Measurements from ENCODE around the gene BEND6. TPM values are rescaled to one million over a fixed set of nuclear protein-coding genes. Genes with fewer than 3 reads are reported as not detected.

The BEND6 gene
- total RNA-seq, 3 donors from 2014 or later (not counting 1 experiment from before 2014, with no cell fraction given): not detected

- intact Hi-C loops (cut with micrococcal nuclease): no loop called here
- peaks cover 28 to 38% of the 10 kb centered on the region in 2 donors for H3K27me3 Mint-ChIP-seq (ENCODE audit: low read depth in 2 of 2)
Observed at GRCh38 chr6:56958481-56958880, 3.6 kb downstream of the BEND6 start.

GRCh38 chr6:56959094-56959493 is 4.2 kb downstream of the BEND6 start:
- Histone ChIP-seq H3K4me1 (ENCODE audit: control insufficient read depth, insufficient read depth, low read length) (peaks cover 13% of the 10 kb centered on the region), H3K36me3 (ENCODE audit: control insufficient read depth, insufficient read depth, low read length) (no peaks in the 10 kb centered on the region), H3K9me3 (ENCODE audit: control insufficient read depth, insufficient read depth, low read length) (no peaks in the 10 kb centered on the region), H3K27me3 (ENCODE audit: control insufficient read depth, insufficient read depth, low read length) (peaks cover 7% of the 10 kb centered on the region), H3K4me3 (ENCODE audit: low read length) (no peak overlapping the region), H3K27ac (ENCODE audit: low read length) (no peak overlapping the region)
- intact Hi-C loops (cut with micrococcal nuclease): no loop called here
- Mint-ChIP-seq H3K27ac (no peak overlapping the region), H3K4me1 (peaks cover 4 to 12% of the 10 kb centered on the region in 2 donors), H3K9me3 (no peaks in the 10 kb centered on the region), H3K36me3 (no peaks in the 10 kb centered on the region), H3K4me3 (no peak overlapping the region), H3K27me3 (ENCODE audit: low read depth in 2 of 2) (peaks cover 21 to 32% of the 10 kb centered on the region in 2 donors)
- DNase-seq (no peak), ATAC-seq (no peak)
- no peak for TF ChIP-seq CTCF (IDR thresholded peaks at IDR 0.05)

More at GRCh38 chr6:56958481-56958880, 3.6 kb downstream of the BEND6 start:
- H3K27me3 ChIP-seq (ENCODE audit: control insufficient read depth, insufficient read depth, low read length): peaks cover 13% of the 10 kb centered on the region
- H3K4me1 Mint-ChIP-seq: peaks cover 10 to 18% of the 10 kb centered on the region in 2 donors
- H3K9me3 ChIP-seq (ENCODE audit: control insufficient read depth, insufficient read depth, low read length): no peaks in the 10 kb centered on the region
- peaks cover 19% of the 10 kb centered on the region for H3K4me1 ChIP-seq (ENCODE audit: control insufficient read depth, insufficient read depth, low read length)
- no peaks in the 10 kb centered on the region for H3K36me3 ChIP-seq (ENCODE audit: control insufficient read depth, insufficient read depth, low read length)
- H3K27ac Mint-ChIP-seq: no peak overlapping the region
- H3K27ac ChIP-seq (ENCODE audit: low read length): no peak overlapping the region
- no peak overlapping the region for H3K4me3 Mint-ChIP-seq
- no peaks in the 10 kb centered on the region for H3K36me3 Mint-ChIP-seq
- no peak for TF ChIP-seq CTCF (IDR thresholded peaks at IDR 0.05)
- DNase-seq (no peak), ATAC-seq (no peak)
- no peaks in the 10 kb centered on the region for H3K9me3 Mint-ChIP-seq
- WGBS (ENCODE audit: insufficient coverage): 94% methylated on average over 3 of the region's 3 CpGs
- no peak overlapping the region for H3K4me3 ChIP-seq (ENCODE audit: low read length)

- intact Hi-C loops (cut with micrococcal nuclease): no loop called here
Observed at GRCh38 chr6:56959938-56960337, 5.0 kb downstream of the BEND6 start.

More at GRCh38 chr6:56959938-56960337, 5.0 kb downstream of the BEND6 start:
- Mint-ChIP-seq H3K9me3 (no peaks in the 10 kb centered on the region), H3K4me3 (no peak overlapping the region), H3K27me3 (ENCODE audit: low read depth in 2 of 2) (peaks cover 18 to 28% of the 10 kb centered on the region in 2 donors), H3K27ac (no peak overlapping the region), H3K4me1 (peaks cover 0 to 8% of the 10 kb centered on the region in 2 donors), H3K36me3 (no peaks in the 10 kb centered on the region)
- Histone ChIP-seq H3K4me3 (ENCODE audit: low read length) (no peak overlapping the region), H3K4me1 (ENCODE audit: control insufficient read depth, insufficient read depth, low read length) (peaks cover 10% of the 10 kb centered on the region), H3K27me3 (ENCODE audit: control insufficient read depth, insufficient read depth, low read length) (peaks cover 3% of the 10 kb centered on the region), H3K27ac (ENCODE audit: low read length) (no peak overlapping the region), H3K36me3 (ENCODE audit: control insufficient read depth, insufficient read depth, low read length) (no peaks in the 10 kb centered on the region), H3K9me3 (ENCODE audit: control insufficient read depth, insufficient read depth, low read length) (no peaks in the 10 kb centered on the region)
- ATAC-seq (no peak), DNase-seq (no peak)
- no peak for TF ChIP-seq CTCF (IDR thresholded peaks at IDR 0.05)
- WGBS (ENCODE audit: insufficient coverage): 100% methylated on average over 2 of the region's 4 CpGs

Measured in natural killer cell (primary cell).